Neural cell (in vitro differentiated cells): ENCODE results near the gene DEF6.
"Not testable (repeated sequence)": the region's sequence is repeated elsewhere in the genome, so short reads cannot be mapped to it uniquely, and the experiment has no call there.

Experiments
- EP300 ChIP-seq: fragments of 450-650 bp; conservative IDR thresholded peaks from 2 replicates; pipeline ENCODE4 v1.6.1; 2014; ENCODE audit warnings: antibody characterized with exemption, mild to moderate bottlenecking, moderate library complexity; ENCODE audit not compliant: poor library complexity, severe bottlenecking
- EZH2 ChIP-seq: fragments of 200-600, 300-800 bp; shearing (Covaris generic), sonication (generic); IDR thresholded peaks from 2 replicates; pipeline ENCODE4 v1.6.1; 2014; ENCODE audit warnings: antibody characterized with exemption, low read length, borderline replicate concordance, mild to moderate bottlenecking; ENCODE audit not compliant: insufficient read depth, poor library complexity, severe bottlenecking
- TF ChIP-seq, protein P1 (sequence below): fragments of 450-650 bp; IDR thresholded peaks from 2 replicates; pipeline ENCODE4 v1.5.1; 2014; ENCODE audit warnings: antibody characterized with exemption, mild to moderate bottlenecking, moderate library complexity; ENCODE audit not compliant: poor library complexity, severe bottlenecking

DNA sequence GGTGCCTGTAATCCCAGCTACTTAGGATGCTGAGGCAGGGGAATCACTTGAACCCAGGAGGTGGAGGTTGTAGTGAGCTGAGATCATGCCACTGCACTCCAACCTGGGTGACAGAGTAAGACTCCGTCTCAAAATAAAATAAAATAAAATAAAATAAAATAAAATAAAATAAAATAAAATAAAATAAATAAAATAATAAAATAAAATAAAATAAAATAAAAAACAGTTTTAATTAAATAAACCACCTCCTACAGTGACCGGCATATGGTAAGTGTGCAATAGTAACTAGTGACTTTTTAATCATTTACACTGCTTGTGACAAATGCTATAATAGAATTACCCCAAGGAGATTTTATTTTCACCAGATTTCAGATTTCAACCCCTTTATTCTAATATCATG lies 10.9 kb downstream of the DEF6 start:
- TF ChIP-seq, protein P1, sequence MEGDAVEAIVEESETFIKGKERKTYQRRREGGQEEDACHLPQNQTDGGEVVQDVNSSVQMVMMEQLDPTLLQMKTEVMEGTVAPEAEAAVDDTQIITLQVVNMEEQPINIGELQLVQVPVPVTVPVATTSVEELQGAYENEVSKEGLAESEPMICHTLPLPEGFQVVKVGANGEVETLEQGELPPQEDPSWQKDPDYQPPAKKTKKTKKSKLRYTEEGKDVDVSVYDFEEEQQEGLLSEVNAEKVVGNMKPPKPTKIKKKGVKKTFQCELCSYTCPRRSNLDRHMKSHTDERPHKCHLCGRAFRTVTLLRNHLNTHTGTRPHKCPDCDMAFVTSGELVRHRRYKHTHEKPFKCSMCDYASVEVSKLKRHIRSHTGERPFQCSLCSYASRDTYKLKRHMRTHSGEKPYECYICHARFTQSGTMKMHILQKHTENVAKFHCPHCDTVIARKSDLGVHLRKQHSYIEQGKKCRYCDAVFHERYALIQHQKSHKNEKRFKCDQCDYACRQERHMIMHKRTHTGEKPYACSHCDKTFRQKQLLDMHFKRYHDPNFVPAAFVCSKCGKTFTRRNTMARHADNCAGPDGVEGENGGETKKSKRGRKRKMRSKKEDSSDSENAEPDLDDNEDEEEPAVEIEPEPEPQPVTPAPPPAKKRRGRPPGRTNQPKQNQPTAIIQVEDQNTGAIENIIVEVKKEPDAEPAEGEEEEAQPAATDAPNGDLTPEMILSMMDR, result not testable (repeated sequence)
- not testable (repeated sequence) for TF ChIP-seq EZH2, EP300
